GM23338 (cell line): Measurements from ENCODE around the gene NEK11. TPM values are rescaled to one million over a fixed set of nuclear protein-coding genes. Genes with fewer than 3 reads are reported as not detected.

Experiments used
- ATAC-seq: fragments of 200-7000 bp; cut with Tn5 transposase; 3 replicates; pipeline ENCODE4 v1.9.1; 2020
- DNase-seq: peaks from one replicate; pipeline ENCODE4 v3.0.0-alpha.2; 2015; ENCODE audit warnings: low spot score
- H2AFZ ChIP-seq: fragments of 200-600 bp; sonication (generic); 2 replicates; pipeline ENCODE4 v1.8.0; 2016; ENCODE audit warnings: antibody characterized with exemption, mild to moderate bottlenecking, moderate library complexity
- H3F3A ChIP-seq: fragments of 200-600 bp; sonication (generic); replicated peaks from 2 replicates; pipeline ENCODE4 v1.8.0; 2017; ENCODE audit warnings: antibody characterized with exemption, mixed run types, low read depth
- H3K27ac ChIP-seq: fragments of 200-600 bp; sonication (generic); 2 replicates; pipeline ENCODE4 v1.6.1; 2016; ENCODE audit warnings: low read depth
- H3K27me3 ChIP-seq: fragments of 200-600 bp; sonication (generic); 2 replicates; pipeline ENCODE4 v1.8.0; 2016; ENCODE audit warnings: mild to moderate bottlenecking, mixed run types, moderate library complexity; ENCODE audit not compliant: insufficient read depth
- H3K36me3 ChIP-seq: fragments of 200-600 bp; sonication (generic); 2 replicates; pipeline ENCODE4 v1.8.0; 2016; ENCODE audit warnings: mild to moderate bottlenecking; ENCODE audit not compliant: insufficient read depth
- H3K4me1 ChIP-seq: fragments of 200-600 bp; sonication (generic); 2 replicates; pipeline ENCODE4 v1.8.0; 2016; ENCODE audit warnings: mild to moderate bottlenecking, moderate library complexity; ENCODE audit not compliant: insufficient read depth
- H3K4me2 ChIP-seq: fragments of 200-600 bp; sonication (generic); 2 replicates; pipeline ENCODE4 v1.7.1; 2017; ENCODE audit warnings: mixed run types
- H3K4me3 ChIP-seq: fragments of 200-600 bp; sonication (generic); 2 replicates; pipeline ENCODE4 v1.6.1; 2016; ENCODE audit warnings: mixed run types
- H3K79me2 ChIP-seq: fragments of 200-600 bp; sonication (generic); replicated peaks from 2 replicates; pipeline ENCODE4 v1.8.0; 2017; ENCODE audit warnings: mild to moderate bottlenecking; ENCODE audit not compliant: insufficient read depth
- H3K9me2 ChIP-seq: fragments of 200-600 bp; sonication (generic); 2 replicates; pipeline ENCODE4 v1.8.0; 2017; ENCODE audit not compliant: insufficient read depth
- H4K20me1 ChIP-seq: fragments of 200-600 bp; sonication (generic); replicated peaks from 2 replicates; pipeline ENCODE4 v1.8.0; 2017; ENCODE audit warnings: mild to moderate bottlenecking; ENCODE audit not compliant: insufficient read depth
- H3K27ac Mint-ChIP-seq: 2 replicates; pipeline ENCODE4 v1.8.0; 2020; ENCODE audit warnings: inconsistent platforms, mild to moderate bottlenecking, moderate library complexity, mixed read lengths
- H3K27me3 Mint-ChIP-seq: 3 replicates; pipeline ENCODE4 v1.8.0; 2022; ENCODE audit warnings: low read depth, mild to moderate bottlenecking, moderate library complexity, mixed read lengths, inconsistent platforms; ENCODE audit not compliant: insufficient read depth, poor library complexity
- H3K36me3 Mint-ChIP-seq: 3 replicates; pipeline ENCODE4 v1.8.0; 2021; ENCODE audit warnings: low read depth, mild to moderate bottlenecking, inconsistent platforms, moderate library complexity, mixed read lengths
- H3K4me1 Mint-ChIP-seq: 3 replicates; pipeline ENCODE4 v1.8.0; 2020; ENCODE audit warnings: mild to moderate bottlenecking, inconsistent platforms, mixed read lengths
- H3K4me3 Mint-ChIP-seq: 3 replicates; pipeline ENCODE4 v1.8.0; 2021; ENCODE audit warnings: moderate library complexity, mild to moderate bottlenecking, inconsistent platforms, mixed read lengths
- H3K9me3 Mint-ChIP-seq: 3 replicates; pipeline ENCODE4 v1.8.0; 2020; ENCODE audit warnings: moderate library complexity, mild to moderate bottlenecking, inconsistent platforms, mixed read lengths
- CREB1 ChIP-seq: fragments of 250-450 bp; sonication (Bioruptor Pico); IDR thresholded peaks from 2 replicates; pipeline ENCODE4 v1.5.0; 2020; ENCODE audit warnings: low read depth, mild to moderate bottlenecking, moderate library complexity
- CTCF ChIP-seq, 2 experiments: fragments of 200-600 bp in 1 of 2; sonication (generic) in 1 of 2; conservative IDR thresholded peaks; 2 replicates each; pipeline versions ENCODE4 v1.5.1 to v1.6.1; 2016 to 2017; ENCODE audit warnings: antibody characterized with exemption in 2 of 2, low read depth in 2 of 2, mild to moderate bottlenecking in 2 of 2, moderate library complexity in 1 of 2
- ETS1 ChIP-seq: IDR thresholded peaks from 2 replicates; pipeline ENCODE4 v1.6.1; 2016; ENCODE audit warnings: antibody characterized with exemption
- EZH2 ChIP-seq: fragments of 200-600 bp; sonication (generic); IDR thresholded peaks from one replicate; pipeline ENCODE4 v1.8.0; 2017; ENCODE audit warnings: antibody characterized with exemption, mild to moderate bottlenecking, low read depth; ENCODE audit not compliant: unreplicated experiment
- EZH2phosphoT487 ChIP-seq: fragments of 200-600 bp; sonication (generic); IDR thresholded peaks from one replicate; pipeline ENCODE4 v1.8.1; 2018; ENCODE audit warnings: antibody characterized with exemption; ENCODE audit not compliant: unreplicated experiment
- JUNB ChIP-seq: IDR thresholded peaks from one replicate; pipeline ENCODE4 v1.6.1; 2016; ENCODE audit warnings: antibody characterized with exemption; ENCODE audit not compliant: unreplicated experiment
- NANOG ChIP-seq: IDR thresholded peaks from 2 replicates; pipeline ENCODE4 v1.6.1; 2016; ENCODE audit warnings: antibody characterized with exemption, borderline replicate concordance
- POLR2AphosphoS5 ChIP-seq: IDR thresholded peaks from 2 replicates; pipeline ENCODE4 v1.6.1; 2016; ENCODE audit warnings: antibody characterized with exemption, low read depth
- REST ChIP-seq: IDR thresholded peaks from one replicate; pipeline ENCODE4 v1.6.1; 2018; ENCODE audit warnings: antibody characterized with exemption; ENCODE audit not compliant: unreplicated experiment
- STAT1 ChIP-seq: IDR thresholded peaks from one replicate; pipeline ENCODE4 v1.6.1; 2016; ENCODE audit warnings: antibody characterized with exemption; ENCODE audit not compliant: unreplicated experiment
- ZNF114 ChIP-seq: fragments of 250-450 bp; sonication (Bioruptor Pico); IDR thresholded peaks from 2 replicates; pipeline ENCODE4 v1.5.0; 2020; ENCODE audit warnings: mild to moderate bottlenecking, moderate library complexity
- ZNF331 ChIP-seq: fragments of 250-450 bp; sonication (Bioruptor Pico); IDR thresholded peaks from 2 replicates; pipeline ENCODE4 v1.5.0; 2020; ENCODE audit warnings: low read depth, mild to moderate bottlenecking, moderate library complexity
- polyA plus RNA-seq: library from polyadenylated mRNA; unstranded; fragments of >200 nt; fragmentation: Nextera tagmentation; extraction: Ambion mirVana; gene quantifications from 2 replicates; pipeline ENCODE4 v1.2.1, GENCODE V29; 2016
- total RNA-seq: library from RNA; depleted of rRNA; stranded (reverse); fragments of >200 nt; shearing (Covaris generic); gene quantifications from 2 replicates; pipeline ENCODE4 v1.2.3, GENCODE V29; 2014
- TF ChIP-seq, protein P1 (sequence below): fragments of 250-450 bp; sonication (Bioruptor Pico); IDR thresholded peaks from 2 replicates; pipeline ENCODE4 v1.5.0; 2020; ENCODE audit warnings: mild to moderate bottlenecking, moderate library complexity

NEK11 gene
- total and polyA plus RNA-seq, 2 experiments from 2014 or later: 0.80 to 1.1 TPM

DNA sequence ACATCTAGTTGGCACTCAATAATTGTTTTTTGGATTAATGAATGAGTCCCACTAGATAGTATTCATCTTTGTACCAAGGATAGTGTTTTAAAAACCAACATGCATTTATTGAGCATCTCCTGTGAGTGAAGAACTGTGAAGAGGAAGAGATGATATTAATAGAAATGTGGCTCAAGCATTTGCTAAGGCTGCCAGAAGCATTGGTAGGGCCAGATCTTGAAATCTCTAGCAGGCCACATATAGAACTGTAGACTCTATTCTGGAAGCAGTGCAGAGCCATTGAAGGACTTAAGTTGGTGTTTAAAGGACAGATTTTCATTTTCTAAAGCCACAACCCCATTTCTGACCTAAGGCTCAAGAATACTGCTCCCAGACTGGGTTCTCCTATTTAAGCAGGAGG is 99.0 kb downstream of the NEK11 start:
- no peak overlapping the region for H3K4me2 ChIP-seq
- no peak for ATAC-seq
- no peak overlapping the region for H2AFZ ChIP-seq
- H3K27ac ChIP-seq: no peak overlapping the region
- H3K9me3 Mint-ChIP-seq: peaks cover 36% of the 10 kb centered on the region
- peaks cover 7% of the 10 kb centered on the region for H3K36me3 Mint-ChIP-seq
- TF ChIP-seq ZNF331 (CRISPR knock-in tag) (no peak), CREB1 (CRISPR knock-in tag) (no peak), POLR2AphosphoS5 (no peak), EZH2 (no peak), CTCF (conservative IDR thresholded peaks at IDR 0.05; ENCODE audit: low read depth in 2 of 2) (no peak), ZNF114 (no peak), STAT1 (no peak), ETS1 (no peak), NANOG (no peak), REST (no peak), JUNB (no peak), EZH2phosphoT487 (no peak)
- TF ChIP-seq, protein P1, sequence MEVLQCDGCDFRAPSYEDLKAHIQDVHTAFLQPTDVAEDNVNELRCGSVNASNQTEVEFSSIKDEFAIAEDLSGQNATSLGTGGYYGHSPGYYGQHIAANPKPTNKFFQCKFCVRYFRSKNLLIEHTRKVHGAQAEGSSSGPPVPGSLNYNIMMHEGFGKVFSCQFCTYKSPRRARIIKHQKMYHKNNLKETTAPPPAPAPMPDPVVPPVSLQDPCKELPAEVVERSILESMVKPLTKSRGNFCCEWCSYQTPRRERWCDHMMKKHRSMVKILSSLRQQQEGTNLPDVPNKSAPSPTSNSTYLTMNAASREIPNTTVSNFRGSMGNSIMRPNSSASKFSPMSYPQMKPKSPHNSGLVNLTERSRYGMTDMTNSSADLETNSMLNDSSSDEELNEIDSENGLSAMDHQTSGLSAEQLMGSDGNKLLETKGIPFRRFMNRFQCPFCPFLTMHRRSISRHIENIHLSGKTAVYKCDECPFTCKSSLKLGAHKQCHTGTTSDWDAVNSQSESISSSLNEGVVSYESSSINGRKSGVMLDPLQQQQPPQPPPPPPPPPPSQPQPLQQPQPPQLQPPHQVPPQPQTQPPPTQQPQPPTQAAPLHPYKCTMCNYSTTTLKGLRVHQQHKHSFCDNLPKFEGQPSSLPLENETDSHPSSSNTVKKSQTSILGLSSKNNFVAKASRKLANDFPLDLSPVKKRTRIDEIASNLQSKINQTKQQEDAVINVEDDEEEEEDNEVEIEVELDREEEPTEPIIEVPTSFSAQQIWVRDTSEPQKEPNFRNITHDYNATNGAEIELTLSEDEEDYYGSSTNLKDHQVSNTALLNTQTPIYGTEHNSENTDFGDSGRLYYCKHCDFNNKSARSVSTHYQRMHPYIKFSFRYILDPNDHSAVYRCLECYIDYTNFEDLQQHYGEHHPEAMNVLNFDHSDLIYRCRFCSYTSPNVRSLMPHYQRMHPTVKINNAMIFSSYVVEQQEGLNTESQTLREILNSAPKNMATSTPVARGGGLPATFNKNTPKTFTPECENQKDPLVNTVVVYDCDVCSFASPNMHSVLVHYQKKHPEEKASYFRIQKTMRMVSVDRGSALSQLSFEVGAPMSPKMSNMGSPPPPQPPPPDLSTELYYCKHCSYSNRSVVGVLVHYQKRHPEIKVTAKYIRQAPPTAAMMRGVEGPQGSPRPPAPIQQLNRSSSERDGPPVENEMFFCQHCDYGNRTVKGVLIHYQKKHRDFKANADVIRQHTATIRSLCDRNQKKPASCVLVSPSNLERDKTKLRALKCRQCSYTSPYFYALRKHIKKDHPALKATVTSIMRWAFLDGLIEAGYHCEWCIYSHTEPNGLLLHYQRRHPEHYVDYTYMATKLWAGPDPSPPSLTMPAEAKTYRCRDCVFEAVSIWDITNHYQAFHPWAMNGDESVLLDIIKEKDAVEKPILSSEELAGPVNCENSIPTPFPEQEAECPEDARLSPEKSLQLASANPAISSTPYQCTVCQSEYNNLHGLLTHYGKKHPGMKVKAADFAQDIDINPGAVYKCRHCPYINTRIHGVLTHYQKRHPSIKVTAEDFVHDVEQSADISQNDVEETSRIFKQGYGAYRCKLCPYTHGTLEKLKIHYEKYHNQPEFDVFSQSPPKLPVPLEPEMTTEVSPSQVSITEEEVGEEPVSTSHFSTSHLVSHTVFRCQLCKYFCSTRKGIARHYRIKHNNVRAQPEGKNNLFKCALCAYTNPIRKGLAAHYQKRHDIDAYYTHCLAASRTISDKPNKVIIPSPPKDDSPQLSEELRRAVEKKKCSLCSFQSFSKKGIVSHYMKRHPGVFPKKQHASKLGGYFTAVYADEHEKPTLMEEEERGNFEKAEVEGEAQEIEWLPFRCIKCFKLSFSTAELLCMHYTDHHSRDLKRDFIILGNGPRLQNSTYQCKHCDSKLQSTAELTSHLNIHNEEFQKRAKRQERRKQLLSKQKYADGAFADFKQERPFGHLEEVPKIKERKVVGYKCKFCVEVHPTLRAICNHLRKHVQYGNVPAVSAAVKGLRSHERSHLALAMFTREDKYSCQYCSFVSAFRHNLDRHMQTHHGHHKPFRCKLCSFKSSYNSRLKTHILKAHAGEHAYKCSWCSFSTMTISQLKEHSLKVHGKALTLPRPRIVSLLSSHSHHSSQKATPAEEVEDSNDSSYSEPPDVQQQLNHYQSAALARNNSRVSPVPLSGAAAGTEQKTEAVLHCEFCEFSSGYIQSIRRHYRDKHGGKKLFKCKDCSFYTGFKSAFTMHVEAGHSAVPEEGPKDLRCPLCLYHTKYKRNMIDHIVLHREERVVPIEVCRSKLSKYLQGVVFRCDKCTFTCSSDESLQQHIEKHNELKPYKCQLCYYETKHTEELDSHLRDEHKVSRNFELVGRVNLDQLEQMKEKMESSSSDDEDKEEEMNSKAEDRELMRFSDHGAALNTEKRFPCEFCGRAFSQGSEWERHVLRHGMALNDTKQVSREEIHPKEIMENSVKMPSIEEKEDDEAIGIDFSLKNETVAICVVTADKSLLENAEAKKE (CRISPR knock-in tag): no peak
- no peaks in the 10 kb centered on the region for H3K36me3 ChIP-seq
- peaks cover 5% of the 10 kb centered on the region; the same call in 1 of the 2 replicates for H3K9me2 ChIP-seq
- H3K4me3 Mint-ChIP-seq: no peak overlapping the region
- no peaks in the 10 kb centered on the region for H3K4me1 Mint-ChIP-seq
- H3K27me3 Mint-ChIP-seq: peaks cover 8% of the 10 kb centered on the region
- DNase-seq: no peak
- no peaks in the 10 kb centered on the region for H3K79me2 ChIP-seq
- H3K27ac Mint-ChIP-seq: no peak overlapping the region
- no peaks in the 10 kb centered on the region for H3K27me3 ChIP-seq
- no peaks in the 10 kb centered on the region for H3F3A ChIP-seq
- no peaks in the 10 kb centered on the region for H3K4me1 ChIP-seq
- no peaks in the 10 kb centered on the region for H4K20me1 ChIP-seq
- no peak overlapping the region for H3K4me3 ChIP-seq
